Measurements from ENCODE around the gene SAMD4B.
A peak's percentile ranks its signal among the peaks of the same experiment; 100 is the strongest.

The SAMD4B gene

GRCh38 chr19:39409208-39410016 lies 67.2 kb downstream of the SAMD4B start:
- peak; percentile 79 for DNase-seq

- DNase-seq, result peak; percentile 70
Observed at GRCh38 chr19:39410017-39410830, 68.0 kb downstream of the SAMD4B start.

- DNase-seq, result no peak
Observed at GRCh38 chr19:39410831-39411080, 68.5 kb downstream of the SAMD4B start.

- no peak for DNase-seq
Observed at GRCh38 chr19:39411081-39411831, 69.0 kb downstream of the SAMD4B start.

- DNase-seq, result peak; percentile 90
Observed at GRCh38 chr19:39411832-39412099, 69.5 kb downstream of the SAMD4B start.

- peak; percentile 100 for DNase-seq
Observed at GRCh38 chr19:39412100-39412866, 70.1 kb downstream of the SAMD4B start, which contains the start of gene PLEKHG2. TSS of gene PLEKHG2 (plus strand) at chr19:39412669. CDS start at chr19:39414087, 1,418 bp downstream.

- no peak for DNase-seq
Observed at GRCh38 chr19:39412867-39413271, 70.6 kb downstream of the SAMD4B start.

GRCh38 chr19:39413272-39413910 lies 71.2 kb downstream of the SAMD4B start:
- peak; percentile 80 for DNase-seq

- DNase-seq, result no peak
Observed at GRCh38 chr19:39413911-39414608, 71.8 kb downstream of the SAMD4B start.

- no peak for DNase-seq
Observed at GRCh38 chr19:39415111-39416046, 73.2 kb downstream of the SAMD4B start.

GRCh38 chr19:39416152-39417120 lies 74.2 kb downstream of the SAMD4B start:
- DNase-seq, result no peak

GRCh38 chr19:39417463-39418181 lies 75.4 kb downstream of the SAMD4B start:
- DNase-seq, result no peak

GRCh38 chr19:39419003-39419402 lies 76.8 kb downstream of the SAMD4B start:
- no peak for DNase-seq

GRCh38 chr19:39420769-39421168 lies 78.5 kb downstream of the SAMD4B start:
- DNase-seq, result no peak

GRCh38 chr19:39422020-39422419 lies 79.8 kb downstream of the SAMD4B start:
- DNase-seq, result no peak

- DNase-seq, result no peak
Observed at GRCh38 chr19:39423258-39424086, 81.3 kb downstream of the SAMD4B start.

- DNase-seq, result no peak
Observed at GRCh38 chr19:39424934-39425333, 82.7 kb downstream of the SAMD4B start.
